Central memory CD4-positive, alpha-beta T cell (primary cell): ENCODE results near the gene GLDC.
A peak's percentile ranks its signal among the peaks of the same experiment; 100 is the strongest.
"Not testable (repeated sequence)": the region's sequence is repeated elsewhere in the genome, so short reads cannot be mapped to it uniquely, and the experiment has no call there.

ENCODE experiments used
- DNase-seq: peaks from one replicate; pipeline ENCODE4 v3.0.0; 2022

The GLDC gene

GRCh38 chr9:6660512-6660911 is 15.0 kb upstream of the GLDC start:
- DNase-seq = no peak

- DNase-seq = no peak
These were observed 13.3 kb upstream of the GLDC start for GRCh38 chr9:6658628-6659353.

GRCh38 chr9:6656614-6657300 is 11.2 kb upstream of the GLDC start:
- no peak for DNase-seq

GRCh38 chr9:6655036-6655435 is 9.5 kb upstream of the GLDC start:
- no peak for DNase-seq

GRCh38 chr9:6646293-6646636 is 736 bp upstream of the GLDC start:
- no peak for DNase-seq

GRCh38 chr9:6645105-6645354 is 499 bp downstream of the GLDC start:
- DNase-seq = peak; percentile 10

GRCh38 chr9:6644346-6645104 is 1.0 kb downstream of the GLDC start:
- no peak for DNase-seq

GRCh38 chr9:6641961-6642360 is 3.6 kb downstream of the GLDC start:
- DNase-seq = no peak

GRCh38 chr9:6641561-6641960 is 4.0 kb downstream of the GLDC start:
- no peak for DNase-seq

GRCh38 chr9:6641056-6641455 is 4.5 kb downstream of the GLDC start:
- no peak for DNase-seq

GRCh38 chr9:6640268-6641051 is 5.1 kb downstream of the GLDC start:
- DNase-seq = no peak

- DNase-seq = no peak
These were observed 5.9 kb downstream of the GLDC start for GRCh38 chr9:6639622-6640021.

- DNase-seq = no peak
These were observed 11.1 kb downstream of the GLDC start for GRCh38 chr9:6634444-6634843.

GRCh38 chr9:6633378-6633777 is 12.2 kb downstream of the GLDC start:
- no peak for DNase-seq

GRCh38 chr9:6632516-6633183 is 12.9 kb downstream of the GLDC start:
- no peak for DNase-seq

GRCh38 chr9:6631207-6631512 is 14.4 kb downstream of the GLDC start:
- no peak for DNase-seq

GRCh38 chr9:6630502-6631206 is 14.9 kb downstream of the GLDC start:
- DNase-seq = no peak

- no peak for DNase-seq
These were observed 16.8 kb downstream of the GLDC start for GRCh38 chr9:6628704-6629103.

- DNase-seq = no peak
These were observed 20.2 kb downstream of the GLDC start for GRCh38 chr9:6625363-6625762.

- DNase-seq = not testable (repeated sequence)
These were observed 22.7 kb downstream of the GLDC start for GRCh38 chr9:6622784-6623183.

- DNase-seq = no peak
These were observed 24.7 kb downstream of the GLDC start for GRCh38 chr9:6620796-6621195.

GRCh38 chr9:6620353-6620752 is 25.2 kb downstream of the GLDC start:
- no peak for DNase-seq
